ENCODE data around the gene CYFIP1.

The CYFIP1 gene

DNA sequence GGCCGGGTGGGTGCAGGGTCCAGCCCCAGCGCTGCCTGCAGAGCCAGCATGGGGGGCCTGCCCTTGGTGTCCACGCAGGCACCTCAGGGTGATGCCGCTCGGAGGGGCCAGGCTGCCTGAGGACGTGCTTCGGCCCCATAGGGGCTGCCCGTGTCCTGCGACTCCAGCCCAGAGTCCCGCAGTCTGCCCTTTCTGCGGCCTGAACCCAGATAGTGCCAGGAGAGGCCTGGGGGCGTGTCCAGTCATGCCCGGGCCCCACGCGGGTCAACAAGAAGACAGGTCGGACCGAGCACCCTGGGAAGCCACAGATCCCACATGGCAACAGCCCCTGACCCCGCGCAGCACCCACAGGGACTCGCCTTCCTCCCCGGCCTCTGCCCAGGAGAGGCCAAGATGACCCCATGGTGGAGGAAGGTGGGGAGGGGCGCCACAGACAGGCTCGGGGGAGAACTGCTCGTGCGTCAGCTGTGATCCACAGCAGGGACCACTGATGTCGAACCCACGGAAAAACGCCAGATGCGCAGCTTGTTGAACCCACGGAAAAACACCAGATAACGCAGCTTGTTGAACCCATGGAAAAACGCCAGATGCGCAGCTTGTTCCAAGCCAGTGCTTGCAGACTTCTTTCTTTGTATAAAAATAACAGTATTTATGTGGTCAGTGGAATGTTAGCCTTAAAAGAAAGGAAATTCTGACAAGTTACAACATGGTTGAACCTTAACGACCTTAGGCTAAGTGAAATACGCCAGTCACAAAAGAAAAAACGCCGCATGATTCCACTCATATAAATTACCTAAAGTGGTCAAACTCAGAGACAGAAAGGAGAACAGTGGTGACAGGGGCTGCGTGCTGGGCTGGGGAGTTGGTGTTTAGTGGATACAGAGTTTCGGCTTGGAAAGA, 28.5 kb downstream of the CYFIP1 start:
- Histone ChIP-seq H2AFZ (ENCODE audit: low read depth, low read length) (no peak overlapping the region), H3K4me1 (ENCODE audit: insufficient read depth, low read length) (peaks cover 16% of the 10 kb centered on the region), H3K4me3 (ENCODE audit: low read length) (no peak overlapping the region), H3K27me3 (ENCODE audit: insufficient read depth, low read length) (no peaks in the 10 kb centered on the region), H3K36me3 (ENCODE audit: insufficient read depth, low read length) (no peaks in the 10 kb centered on the region), H3K9me3 (ENCODE audit: low read length) (peaks cover 3% of the 10 kb centered on the region)

GRCh38 chr15:22951031-22951380, 29.2 kb downstream of the CYFIP1 start:
- Histone ChIP-seq H3K4me1 (ENCODE audit: insufficient read depth, low read length) (peaks cover 10% of the 10 kb centered on the region), H2AFZ (ENCODE audit: low read depth, low read length) (no peak overlapping the region), H3K36me3 (ENCODE audit: insufficient read depth, low read length) (no peaks in the 10 kb centered on the region), H3K4me3 (ENCODE audit: low read length) (no peak overlapping the region), H3K27me3 (ENCODE audit: insufficient read depth, low read length) (no peaks in the 10 kb centered on the region), H3K9me3 (ENCODE audit: low read length) (peaks cover 3% of the 10 kb centered on the region)

GRCh38 chr15:22950256-22950990, 29.7 kb downstream of the CYFIP1 start:
- Histone ChIP-seq H3K36me3 (ENCODE audit: insufficient read depth, low read length) (no peaks in the 10 kb centered on the region), H3K4me1 (ENCODE audit: insufficient read depth, low read length) (peaks cover 10% of the 10 kb centered on the region), H2AFZ (ENCODE audit: low read depth, low read length) (no peak overlapping the region), H3K9me3 (ENCODE audit: low read length) (peaks cover 3% of the 10 kb centered on the region), H3K4me3 (ENCODE audit: low read length) (no peak overlapping the region), H3K27me3 (ENCODE audit: insufficient read depth, low read length) (no peaks in the 10 kb centered on the region)

DNA sequence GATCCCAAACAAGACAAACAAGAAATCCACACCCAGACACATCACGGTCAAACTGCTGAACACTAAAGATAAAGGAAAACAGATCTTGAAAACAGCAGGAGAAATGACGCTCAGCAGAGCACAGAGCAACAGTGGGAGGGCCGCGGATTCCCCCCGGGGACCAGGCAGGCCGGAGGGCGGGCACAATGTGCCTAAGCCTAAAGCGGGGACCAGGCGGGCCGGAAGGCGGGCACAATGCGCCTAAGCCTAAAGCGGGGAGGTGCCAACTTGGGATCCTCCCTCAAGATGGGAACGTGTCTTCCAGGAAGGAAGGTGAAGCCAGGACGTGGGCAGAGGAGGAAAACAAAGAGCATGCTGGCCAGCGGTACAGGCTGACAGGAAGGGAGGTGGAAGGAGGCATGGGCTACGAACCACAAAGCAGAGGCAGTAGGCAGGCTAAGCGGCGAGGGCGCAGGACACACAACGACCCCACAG, 31.1 kb downstream of the CYFIP1 start:
- no peak overlapping the region for H2AFZ ChIP-seq (ENCODE audit: low read depth, low read length)
- no peak overlapping the region for H3K4me3 ChIP-seq (ENCODE audit: low read length)
- peaks cover 10% of the 10 kb centered on the region for H3K36me3 ChIP-seq (ENCODE audit: insufficient read depth, low read length)
- peaks cover 3% of the 10 kb centered on the region for H3K9me3 ChIP-seq (ENCODE audit: low read length)
- H3K4me1 ChIP-seq (ENCODE audit: insufficient read depth, low read length): peaks cover 10% of the 10 kb centered on the region
- no peaks in the 10 kb centered on the region for H3K27me3 ChIP-seq (ENCODE audit: insufficient read depth, low read length)

GRCh38 chr15:22948056-22948455, 32.1 kb downstream of the CYFIP1 start:
- H2AFZ ChIP-seq (ENCODE audit: low read depth, low read length): no peak overlapping the region
- H3K36me3 ChIP-seq (ENCODE audit: insufficient read depth, low read length): peaks cover 19% of the 10 kb centered on the region
- H3K9me3 ChIP-seq (ENCODE audit: low read length): peaks cover 3% of the 10 kb centered on the region
- H3K27me3 ChIP-seq (ENCODE audit: insufficient read depth, low read length): no peaks in the 10 kb centered on the region
- H3K4me1 ChIP-seq (ENCODE audit: insufficient read depth, low read length): peaks cover 5% of the 10 kb centered on the region
- H3K4me3 ChIP-seq (ENCODE audit: low read length): no peak overlapping the region

DNA sequence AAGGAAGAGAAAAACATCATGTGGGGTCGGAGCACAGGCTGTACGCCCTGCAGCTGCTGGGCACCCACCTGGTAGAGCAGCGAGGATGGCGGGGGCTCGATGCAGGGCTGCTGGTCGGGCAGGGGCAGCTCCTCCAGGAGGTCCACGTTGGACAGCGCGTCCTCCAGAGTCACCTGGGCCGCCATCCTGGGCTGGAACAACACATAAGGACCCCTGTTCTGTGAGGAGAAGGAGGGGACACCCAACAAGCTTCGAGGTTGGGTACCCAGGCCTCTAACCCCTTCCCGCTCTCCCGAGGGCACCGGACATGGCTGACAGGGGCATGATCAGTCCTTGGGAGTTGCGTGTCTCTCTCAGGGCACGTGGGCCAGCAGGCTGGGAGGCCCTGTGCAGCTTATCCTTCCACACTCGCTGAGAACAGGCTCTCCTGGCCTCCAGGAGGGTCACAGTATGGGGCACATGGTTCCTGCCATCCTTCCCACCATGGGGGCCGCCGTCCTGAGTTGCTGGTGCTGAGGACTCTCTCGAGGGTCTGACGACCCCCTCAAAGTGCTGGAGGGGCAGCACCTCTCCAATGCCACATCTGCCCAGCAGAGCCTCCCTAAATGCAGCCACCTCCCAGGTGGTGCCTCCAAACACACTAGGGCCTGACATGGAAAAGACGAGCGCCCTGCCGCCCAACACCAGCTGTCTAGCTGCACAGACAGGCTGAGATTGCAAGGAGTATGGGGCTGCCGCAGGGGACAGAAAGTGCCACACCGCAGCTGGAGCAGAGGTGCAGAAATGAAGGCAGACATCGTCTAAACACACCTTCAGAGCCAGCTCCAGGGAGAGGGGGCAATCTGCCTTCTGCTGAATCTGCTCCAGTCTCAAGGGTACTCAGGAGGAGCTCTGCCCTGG, 32.8 kb downstream of the CYFIP1 start:
- Histone ChIP-seq H3K27me3 (ENCODE audit: insufficient read depth, low read length) (no peaks in the 10 kb centered on the region), H3K9me3 (ENCODE audit: low read length) (peaks cover 3% of the 10 kb centered on the region), H3K4me3 (ENCODE audit: low read length) (no peak overlapping the region), H3K4me1 (ENCODE audit: insufficient read depth, low read length) (peaks cover 2% of the 10 kb centered on the region), H3K36me3 (ENCODE audit: insufficient read depth, low read length) (peaks cover 26% of the 10 kb centered on the region), H2AFZ (ENCODE audit: low read depth, low read length) (no peak overlapping the region)

- Histone ChIP-seq H2AFZ (ENCODE audit: low read depth, low read length) (no peak overlapping the region), H3K4me3 (ENCODE audit: low read length) (no peak overlapping the region), H3K27me3 (ENCODE audit: insufficient read depth, low read length) (no peaks in the 10 kb centered on the region), H3K36me3 (ENCODE audit: insufficient read depth, low read length) (peaks cover 36% of the 10 kb centered on the region), H3K4me1 (ENCODE audit: insufficient read depth, low read length) (peaks cover 2% of the 10 kb centered on the region), H3K9me3 (ENCODE audit: low read length) (peaks cover 3% of the 10 kb centered on the region)
These were observed 35.1 kb downstream of the CYFIP1 start for GRCh38 chr15:22945071-22945470.

GRCh38 chr15:22944651-22945050, 35.5 kb downstream of the CYFIP1 start:
- Histone ChIP-seq H2AFZ (ENCODE audit: low read depth, low read length) (no peak overlapping the region), H3K4me1 (ENCODE audit: insufficient read depth, low read length) (peaks cover 2% of the 10 kb centered on the region), H3K9me3 (ENCODE audit: low read length) (peaks cover 3% of the 10 kb centered on the region), H3K36me3 (ENCODE audit: insufficient read depth, low read length) (peaks cover 37% of the 10 kb centered on the region), H3K27me3 (ENCODE audit: insufficient read depth, low read length) (no peaks in the 10 kb centered on the region), H3K4me3 (ENCODE audit: low read length) (no peak overlapping the region)

GRCh38 chr15:22942877-22943276, 37.3 kb downstream of the CYFIP1 start:
- peaks cover 50% of the 10 kb centered on the region for H3K36me3 ChIP-seq (ENCODE audit: insufficient read depth, low read length)
- H3K4me3 ChIP-seq (ENCODE audit: low read length): no peak overlapping the region
- H3K4me1 ChIP-seq (ENCODE audit: insufficient read depth, low read length): no peaks in the 10 kb centered on the region
- no peaks in the 10 kb centered on the region for H3K9me3 ChIP-seq (ENCODE audit: low read length)
- H3K27me3 ChIP-seq (ENCODE audit: insufficient read depth, low read length): no peaks in the 10 kb centered on the region
- H2AFZ ChIP-seq (ENCODE audit: low read depth, low read length): no peak overlapping the region

DNA sequence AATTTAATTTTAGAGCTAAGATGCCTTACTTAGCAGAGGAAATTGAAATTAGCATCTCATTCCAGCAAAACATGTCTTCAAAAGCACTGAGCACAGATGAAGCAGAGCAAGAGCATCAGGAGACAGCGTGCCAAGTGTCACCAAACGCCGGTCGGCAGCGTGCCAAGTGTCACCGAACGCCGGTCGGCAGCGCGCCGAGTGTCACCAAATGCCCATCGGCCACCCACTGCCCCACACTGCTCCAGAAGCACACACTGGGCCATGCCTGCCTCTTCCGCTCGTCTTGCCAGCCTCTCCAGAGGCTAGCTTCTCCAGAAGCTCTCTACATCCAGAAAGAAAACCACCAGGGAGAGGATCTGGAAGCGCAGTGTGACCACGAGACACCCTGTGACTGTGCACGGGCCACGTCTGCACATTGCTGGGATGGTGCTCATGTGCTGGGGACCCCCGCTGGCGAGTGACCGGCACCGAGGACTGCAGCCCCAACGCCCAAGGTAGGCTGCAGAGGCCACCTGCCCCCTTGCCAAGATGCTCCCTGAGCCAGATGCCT, 37.8 kb downstream of the CYFIP1 start:
- Histone ChIP-seq H3K4me3 (ENCODE audit: low read length) (no peak overlapping the region), H3K4me1 (ENCODE audit: insufficient read depth, low read length) (no peaks in the 10 kb centered on the region), H3K9me3 (ENCODE audit: low read length) (no peaks in the 10 kb centered on the region), H3K36me3 (ENCODE audit: insufficient read depth, low read length) (peaks cover 54% of the 10 kb centered on the region), H3K27me3 (ENCODE audit: insufficient read depth, low read length) (no peaks in the 10 kb centered on the region), H2AFZ (ENCODE audit: low read depth, low read length) (no peak overlapping the region)

GRCh38 chr15:22941179-22941578, 39.0 kb downstream of the CYFIP1 start:
- H3K4me1 ChIP-seq (ENCODE audit: insufficient read depth, low read length): no peaks in the 10 kb centered on the region
- no peak overlapping the region for H2AFZ ChIP-seq (ENCODE audit: low read depth, low read length)
- no peak overlapping the region for H3K4me3 ChIP-seq (ENCODE audit: low read length)
- H3K27me3 ChIP-seq (ENCODE audit: insufficient read depth, low read length): no peaks in the 10 kb centered on the region
- no peaks in the 10 kb centered on the region for H3K9me3 ChIP-seq (ENCODE audit: low read length)
- H3K36me3 ChIP-seq (ENCODE audit: insufficient read depth, low read length): peaks cover 63% of the 10 kb centered on the region

DNA sequence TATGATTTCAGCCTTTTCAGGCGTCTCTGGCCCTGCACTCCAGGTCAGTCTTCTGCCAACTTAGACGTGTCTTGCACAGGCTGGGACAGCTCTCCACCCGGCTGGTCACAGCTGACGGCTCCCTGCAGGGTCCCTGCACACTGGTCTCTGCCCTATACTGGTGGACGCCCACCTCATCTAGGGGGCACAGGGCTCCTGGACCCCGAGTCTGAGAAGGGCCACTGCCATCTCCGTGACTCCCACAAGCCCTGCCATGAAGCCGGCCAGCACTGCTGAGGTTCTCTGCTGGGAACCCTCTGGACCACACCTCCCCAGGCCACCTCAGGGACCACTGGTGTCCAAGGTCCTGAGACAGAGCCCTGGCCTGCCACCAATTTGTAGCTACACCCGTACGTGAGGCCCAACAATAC, 40.5 kb downstream of the CYFIP1 start:
- Histone ChIP-seq H3K27me3 (ENCODE audit: insufficient read depth, low read length) (no peaks in the 10 kb centered on the region), H3K9me3 (ENCODE audit: low read length) (no peaks in the 10 kb centered on the region), H3K4me1 (ENCODE audit: insufficient read depth, low read length) (no peaks in the 10 kb centered on the region), H2AFZ (ENCODE audit: low read depth, low read length) (no peak overlapping the region), H3K36me3 (ENCODE audit: insufficient read depth, low read length) (peaks cover 63% of the 10 kb centered on the region), H3K4me3 (ENCODE audit: low read length) (no peak overlapping the region)

Data from neuron (in vitro differentiated cells).